Right lobe of liver (tissue), 6 donors: Measurements from ENCODE around the gene JCAD. TPM values are rescaled to one million over a fixed set of nuclear protein-coding genes. Genes with fewer than 3 reads are reported as not detected.

Source experiments
- ATAC-seq, 4 donors: fragments of 200-7000 bp; cut with Tn5 transposase; one replicate each; pipeline ENCODE4 v1.9.1; 2020; ENCODE audit warnings: mild to moderate bottlenecking in 4 of 4, moderate library complexity in 4 of 4
- DNase-seq, 3 donors: peaks; one replicate each; pipeline ENCODE4 v3.0.0-alpha.2; 2020
- H3K27ac ChIP-seq, 3 donors: fragments of 200-600 bp; one replicate each; pipeline ENCODE4 v1.8.0; 2022
- H3K27me3 ChIP-seq, 2 donors: fragments of 200-600 bp; one replicate each; pipeline ENCODE4 v1.8.0; 2022
- H3K36me3 ChIP-seq, 4 donors: fragments of 200-600 bp; sonication (generic) in 1 of 4; one replicate each; pipeline versions ENCODE4 v1.5.1 to v1.8.0; 2017 to 2022; ENCODE audit warnings: control low read depth in 1 of 4
- H3K4me1 ChIP-seq, 4 donors: fragments of 200-600 bp; sonication (generic) in 1 of 4; one replicate each; pipeline versions ENCODE4 v1.5.1 to v1.8.0; 2017 to 2022; ENCODE audit warnings: control low read depth in 1 of 4
- H3K4me3 ChIP-seq, 3 donors: fragments of 200-600 bp; one replicate each; pipeline ENCODE4 v1.8.0; 2022
- H3K9me3 ChIP-seq, 4 donors: fragments of 200-600 bp; sonication (generic) in 1 of 4; one replicate each; pipeline versions ENCODE4 v1.5.1 to v1.8.0; 2017 to 2022; ENCODE audit warnings: control low read depth in 1 of 4
- POLR2A ChIP-seq: fragments of 450-650 bp; IDR thresholded peaks from one replicate; pipeline ENCODE4 v1.6.1; 2017; ENCODE audit warnings: antibody characterized with exemption, mild to moderate bottlenecking
- WGBS: methylation state at CpG from one replicate; pipeline ENCODE4 v1.1.6; 2018; ENCODE audit warnings: low coverage, low lambda C conversion rate; ENCODE audit not compliant: insufficient coverage; ENCODE audit errors: missing lambda C conversion rate; 5-methylcytosine and 5-hydroxymethylcytosine counted together
- intact Hi-C, 2 donors: fragments of 100-400 bp; cut with DNase I; formaldehyde crosslinking; loops; one replicate each; pipeline versions ENCODE4 v1.11.2 to v1.14.1; 2022
- total RNA-seq, 6 experiments: library from RNA; depleted of rRNA in 2 of 6; stranded (reverse); fragments of >200 nt in 2 of 6; fragmentation: NEBNext Ultra II Directional in 3 of 6; extraction: Animal tissue kit (Norgen Biotek cat#: 25700) in 3 of 6; gene quantifications; one replicate each; pipeline versions ENCODE4 v1.1.0 to v1.2.4, GENCODE V29; 2016 to 2023
- TF ChIP-seq, protein P1 (sequence below), 4 donors: fragments of 200-600 bp in 3 of 4; fragments of 450-650 bp in 1 of 4; IDR thresholded peaks; one replicate each; pipeline versions ENCODE4 v1.5.1 to v1.8.0; 2016 to 2022; ENCODE audit warnings: antibody characterized with exemption in 4 of 4, mild to moderate bottlenecking in 2 of 4
- donor health status: DM: no; HTN: yes; CAD: no.
- donor health status: DM: no; HTN: no; CAD: no.
- donor health status: DM: no; HTN: no; CAD: no.
- donor health status: DM: no; HTN: yes; CAD: no.
- donor health status: DM: no; HTN: yes; CAD: no.

JCAD gene
- total RNA-seq, 6 experiments from 2014 or later, result 1.4 to 3.7 (median 2.0) TPM

DNA sequence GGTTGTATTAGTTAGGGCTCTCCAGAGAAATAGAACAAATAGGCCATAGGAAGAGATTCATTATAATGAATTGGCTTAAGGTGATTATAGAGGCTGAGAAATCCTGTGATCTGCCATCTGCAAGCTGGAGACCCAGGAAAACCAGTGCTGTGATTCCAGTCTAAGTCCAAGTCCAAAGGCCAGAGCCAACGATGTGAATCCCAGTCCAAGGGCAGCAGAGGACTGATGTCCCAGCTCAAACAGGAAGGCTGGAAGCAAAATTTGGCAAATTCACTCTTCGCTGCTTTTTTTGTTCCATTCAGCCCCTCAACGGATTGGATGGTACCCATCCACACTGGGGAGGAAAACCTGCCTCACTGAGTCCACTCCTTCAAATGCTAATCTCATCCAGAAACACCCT, 68.0 kb downstream of the JCAD start:
- no peak for TF ChIP-seq POLR2A
- TF ChIP-seq, protein P1, sequence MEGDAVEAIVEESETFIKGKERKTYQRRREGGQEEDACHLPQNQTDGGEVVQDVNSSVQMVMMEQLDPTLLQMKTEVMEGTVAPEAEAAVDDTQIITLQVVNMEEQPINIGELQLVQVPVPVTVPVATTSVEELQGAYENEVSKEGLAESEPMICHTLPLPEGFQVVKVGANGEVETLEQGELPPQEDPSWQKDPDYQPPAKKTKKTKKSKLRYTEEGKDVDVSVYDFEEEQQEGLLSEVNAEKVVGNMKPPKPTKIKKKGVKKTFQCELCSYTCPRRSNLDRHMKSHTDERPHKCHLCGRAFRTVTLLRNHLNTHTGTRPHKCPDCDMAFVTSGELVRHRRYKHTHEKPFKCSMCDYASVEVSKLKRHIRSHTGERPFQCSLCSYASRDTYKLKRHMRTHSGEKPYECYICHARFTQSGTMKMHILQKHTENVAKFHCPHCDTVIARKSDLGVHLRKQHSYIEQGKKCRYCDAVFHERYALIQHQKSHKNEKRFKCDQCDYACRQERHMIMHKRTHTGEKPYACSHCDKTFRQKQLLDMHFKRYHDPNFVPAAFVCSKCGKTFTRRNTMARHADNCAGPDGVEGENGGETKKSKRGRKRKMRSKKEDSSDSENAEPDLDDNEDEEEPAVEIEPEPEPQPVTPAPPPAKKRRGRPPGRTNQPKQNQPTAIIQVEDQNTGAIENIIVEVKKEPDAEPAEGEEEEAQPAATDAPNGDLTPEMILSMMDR (IDR thresholded peaks at IDR 0.05), result no peak
- Histone ChIP-seq H3K4me3 (no peak overlapping the region), H3K27me3 (no peaks in the 10 kb centered on the region), H3K36me3 (no peaks in the 10 kb centered on the region), H3K27ac (peak overlapping the region in 1 of 3 donors; percentile 30), H3K4me1 (peaks cover 0 to 25% (median 6%) of the 10 kb centered on the region in 4 donors), H3K9me3 (no peaks in the 10 kb centered on the region)
- 37% methylated on average over 3 of the region's 3 CpGs for WGBS
- DNase-seq, result no peak
- intact Hi-C loops, result no loop called here
- ATAC-seq, result peak; percentile 48 to 75 (median 66)

DNA sequence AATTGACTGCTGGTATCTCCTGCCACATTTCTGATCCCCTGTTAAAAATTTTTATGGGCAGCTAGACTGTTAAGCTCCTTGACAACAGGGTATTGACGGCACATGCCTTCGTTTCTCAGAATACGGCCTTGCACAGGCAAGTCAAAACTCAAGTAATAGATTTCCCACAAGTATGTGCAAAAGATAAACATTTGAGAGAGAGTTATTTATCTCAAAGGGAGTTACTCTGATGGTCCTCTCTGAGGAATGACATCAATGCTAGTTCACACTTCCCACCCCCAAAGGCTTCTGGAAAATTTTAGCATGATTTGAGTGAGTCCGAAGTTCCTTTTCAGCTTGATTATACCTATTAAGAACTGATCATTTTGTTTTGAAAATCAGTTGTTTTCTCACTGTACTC, 71.9 kb downstream of the JCAD start:
- H3K4me3 ChIP-seq, result no peak overlapping the region
- DNase-seq, result no peak
- H3K36me3 ChIP-seq, result no peaks in the 10 kb centered on the region
- 73% methylated on average over 4 of the region's 4 CpGs for WGBS
- TF ChIP-seq, protein P1 (IDR thresholded peaks at IDR 0.05), result no peak
- TF ChIP-seq POLR2A, result no peak
- H3K9me3 ChIP-seq, result no peaks in the 10 kb centered on the region
- no peak for ATAC-seq
- no peaks in the 10 kb centered on the region for H3K27me3 ChIP-seq
- peaks cover 0 to 7% (median 0%) of the 10 kb centered on the region in 4 donors for H3K4me1 ChIP-seq
- intact Hi-C loops, result no loop called here
- H3K27ac ChIP-seq, result no peak overlapping the region

DNA sequence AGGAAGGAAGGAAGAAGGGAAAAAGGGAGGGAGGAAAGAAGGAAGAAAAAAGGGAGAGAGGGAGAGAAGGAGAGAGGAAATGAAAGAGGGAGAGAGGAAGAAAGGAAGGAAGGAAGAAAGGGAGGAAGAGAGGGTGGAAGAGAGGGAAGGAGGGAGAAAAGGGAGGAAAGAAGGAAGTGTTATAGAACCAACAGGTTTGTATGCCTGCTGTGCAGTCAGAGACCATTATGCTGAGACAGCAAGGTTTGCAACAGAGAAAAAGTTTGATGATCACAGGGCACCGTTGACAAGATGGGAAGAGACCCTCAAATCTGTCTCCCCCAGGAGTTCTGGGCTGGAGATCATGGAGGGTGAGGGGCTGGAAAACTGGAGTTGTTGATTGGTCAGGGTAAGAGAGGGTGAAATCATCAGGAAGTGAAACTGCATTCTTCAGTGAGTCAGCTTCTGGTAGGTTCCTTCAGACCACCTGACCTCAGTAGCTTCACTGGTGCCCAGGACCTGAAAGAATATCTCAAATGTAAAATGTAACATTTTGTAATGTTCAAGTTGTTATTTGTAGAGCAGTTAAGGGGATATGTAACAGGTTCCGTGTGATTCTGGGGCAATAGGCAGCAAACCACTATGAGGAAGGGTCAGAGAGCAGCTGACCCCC, 76.3 kb downstream of the JCAD start:
- TF ChIP-seq POLR2A, result no peak
- TF ChIP-seq, protein P1 (IDR thresholded peaks at IDR 0.05), result no peak

DNA sequence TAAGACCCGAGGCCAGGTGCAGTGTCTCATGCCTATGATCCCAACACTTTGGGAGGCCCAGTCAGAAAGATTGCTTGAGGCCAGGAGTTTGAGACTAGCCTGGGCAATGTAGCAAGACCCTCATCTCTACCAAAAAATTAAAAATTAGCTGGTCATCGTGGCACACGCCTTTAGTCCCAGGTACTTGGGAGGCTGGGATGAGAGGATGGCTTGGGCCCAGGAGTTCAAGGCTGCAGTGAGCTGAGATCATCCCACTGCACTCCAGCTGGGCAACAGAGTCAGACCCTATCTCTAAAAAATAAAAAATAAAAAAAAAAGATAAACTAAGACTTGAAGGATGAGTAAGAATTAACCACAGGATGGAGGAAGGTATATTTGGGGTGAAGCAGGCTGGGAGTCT, 77.9 kb downstream of the JCAD start:
- WGBS, result 100% methylated on average over 2 of the region's 3 CpGs
- no peak for ATAC-seq
- no peaks in the 10 kb centered on the region for H3K36me3 ChIP-seq
- H3K9me3 ChIP-seq, result no peaks in the 10 kb centered on the region
- no peak overlapping the region for H3K27ac ChIP-seq
- TF ChIP-seq, protein P1 (IDR thresholded peaks at IDR 0.05), result no peak
- no peak for TF ChIP-seq POLR2A
- no peaks in the 10 kb centered on the region for H3K4me1 ChIP-seq
- H3K27me3 ChIP-seq, result no peaks in the 10 kb centered on the region
- no peak overlapping the region for H3K4me3 ChIP-seq
- intact Hi-C loops, result no loop called here
- no peak for DNase-seq

More for the DNA sequence above, 76.3 kb downstream of the JCAD start:
- 100% methylated on average over 2 of the region's 2 CpGs for WGBS
- Histone ChIP-seq H3K36me3 (no peaks in the 10 kb centered on the region), H3K27me3 (no peaks in the 10 kb centered on the region), H3K4me3 (no peak overlapping the region), H3K9me3 (no peaks in the 10 kb centered on the region), H3K27ac (no peak overlapping the region), H3K4me1 (no peaks in the 10 kb centered on the region)
- ATAC-seq, result no peak
- intact Hi-C loops, result no loop called here
- DNase-seq, result no peak
